GM19397 (cell line): ENCODE measurements around the gene LRBA.

Source experiments
- ATAC-seq: cut with Tn5 transposase; IDR thresholded peaks from one replicate; pipeline ENCODE4 v1.9.1; 2021; ENCODE audit warnings: mild to moderate bottlenecking, moderate library complexity; ENCODE audit not compliant: unreplicated experiment

LRBA gene

GRCh38 chr4:150314031-150314430, 701.1 kb downstream of the LRBA start:
- ATAC-seq: no peak

DNA sequence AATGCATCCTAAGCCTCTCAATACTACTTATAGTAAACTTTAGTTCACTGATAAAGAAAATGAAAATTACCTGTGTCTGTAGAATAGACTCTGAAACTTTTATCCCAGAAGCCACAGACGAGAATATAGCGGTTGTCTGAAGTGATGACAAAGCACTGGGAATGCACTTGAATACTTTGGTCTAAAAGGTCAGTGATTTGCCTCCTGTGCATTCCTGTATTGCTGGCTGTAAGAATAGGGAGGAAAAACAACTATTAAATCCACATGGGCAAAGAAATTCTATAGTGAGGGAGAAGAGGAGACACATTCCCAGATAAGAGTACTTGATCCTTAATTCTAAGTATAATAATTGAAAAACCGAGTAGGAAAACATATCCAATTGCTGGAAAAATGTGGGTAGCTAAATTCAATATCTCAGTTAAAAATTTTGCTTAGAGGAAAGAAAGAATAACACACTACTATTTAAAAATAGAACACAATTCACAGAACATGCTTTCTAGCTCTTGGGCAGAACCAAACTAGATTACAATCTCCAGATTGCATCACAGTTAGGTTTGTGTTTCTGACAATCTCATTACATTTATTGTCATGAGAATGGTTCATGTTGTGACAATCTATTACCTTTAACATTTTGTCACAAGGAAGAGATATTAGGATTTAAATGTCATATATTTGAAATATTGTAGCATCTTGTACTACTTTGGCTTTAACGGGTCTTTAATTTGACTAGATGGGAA, 704.8 kb downstream of the LRBA start:
- no peak for ATAC-seq

DNA sequence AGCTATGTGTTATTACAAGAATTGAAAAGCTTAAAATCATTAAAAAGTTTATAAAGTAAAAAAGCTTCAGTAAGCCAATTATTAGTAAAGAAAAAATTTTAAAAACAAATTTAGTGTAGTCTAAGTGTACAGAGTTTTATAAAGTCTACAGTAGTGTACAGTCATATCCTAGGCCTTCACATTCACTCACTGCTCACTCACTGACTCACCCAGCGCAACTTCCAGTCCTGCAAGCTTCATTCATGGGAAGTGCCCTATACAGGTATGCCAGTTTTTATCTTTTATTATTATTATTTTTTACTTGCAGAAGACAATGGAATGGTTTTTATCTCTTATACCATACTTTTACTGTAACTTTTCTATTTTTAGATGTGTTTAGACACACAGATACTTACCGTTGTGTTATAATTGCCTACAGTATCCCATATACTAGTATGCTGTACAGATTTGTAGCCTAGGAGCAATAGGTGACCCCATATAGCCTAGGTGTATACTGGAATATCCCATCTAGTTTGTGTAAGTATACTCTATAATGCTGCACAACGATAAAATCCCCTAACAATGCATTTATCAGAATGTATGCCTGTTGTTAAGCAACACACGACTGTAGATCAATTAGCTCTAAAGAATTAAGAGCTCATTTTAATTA, 706.1 kb downstream of the LRBA start:
- ATAC-seq: no peak

DNA sequence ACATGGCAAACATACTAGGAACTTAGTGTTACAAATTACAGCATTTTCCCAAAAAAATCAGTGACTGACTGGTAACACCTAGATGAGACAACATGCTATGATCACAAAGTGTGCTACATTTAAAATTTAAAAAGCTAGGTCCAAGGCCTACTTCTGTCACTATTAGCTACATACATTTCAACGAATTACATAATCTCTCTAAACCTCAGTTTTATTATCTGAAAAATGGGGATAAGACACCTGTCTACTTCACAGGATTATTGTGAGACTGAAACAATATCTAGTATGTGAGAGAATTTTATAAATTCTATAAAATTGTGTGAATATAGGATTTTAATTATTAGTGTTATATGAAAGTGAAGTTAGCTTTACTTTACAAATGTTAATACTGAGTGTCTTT, 708.4 kb downstream of the LRBA start:
- no peak for ATAC-seq

DNA sequence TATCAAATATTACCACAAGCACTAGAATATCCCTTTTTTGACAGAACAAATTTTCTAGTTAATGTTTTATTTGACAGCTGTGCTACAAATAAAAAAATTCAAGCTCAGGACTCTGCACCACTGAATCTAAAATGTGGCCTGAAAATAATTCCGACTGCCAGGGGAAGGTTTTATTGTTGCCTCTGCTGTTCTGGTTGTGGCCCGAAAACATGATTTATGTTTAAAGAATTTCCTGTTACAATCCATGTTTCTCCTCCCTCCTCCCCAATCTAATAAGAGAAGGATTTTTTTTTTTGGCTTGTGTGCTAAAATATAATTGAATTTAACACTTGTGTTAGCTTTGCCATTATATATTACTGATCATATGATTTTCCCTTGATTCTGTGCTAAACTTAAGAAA, 709.1 kb downstream of the LRBA start:
- ATAC-seq: no peak

- ATAC-seq: no peak
Observed at GRCh38 chr4:150302553-150302952, 712.5 kb downstream of the LRBA start.

GRCh38 chr4:150299816-150300215, 715.3 kb downstream of the LRBA start:
- no peak for ATAC-seq

GRCh38 chr4:150297861-150298474, 717.1 kb downstream of the LRBA start:
- no peak for ATAC-seq

GRCh38 chr4:150289881-150290280, 725.2 kb downstream of the LRBA start:
- ATAC-seq: no peak

DNA sequence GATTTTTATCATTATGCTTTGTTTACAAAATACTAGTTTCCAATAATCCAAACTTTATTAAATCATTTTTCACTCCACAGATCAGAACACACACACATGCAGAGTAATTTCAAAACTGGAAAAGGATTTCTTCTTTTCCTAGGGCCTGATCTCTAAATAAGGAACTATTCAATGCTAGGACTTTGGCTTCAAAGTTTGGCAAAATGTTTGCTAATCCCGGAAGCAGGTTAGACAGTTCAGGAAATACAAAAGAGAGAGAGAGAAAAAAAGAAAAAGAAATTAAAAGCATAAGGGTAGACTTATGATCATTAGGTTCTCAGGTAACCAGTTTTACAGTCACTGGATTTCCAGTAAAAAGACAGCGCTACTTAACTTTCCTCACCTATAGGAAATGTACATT, 725.9 kb downstream of the LRBA start:
- no peak for ATAC-seq

GRCh38 chr4:150286656-150287055, 728.4 kb downstream of the LRBA start:
- no peak for ATAC-seq

DNA sequence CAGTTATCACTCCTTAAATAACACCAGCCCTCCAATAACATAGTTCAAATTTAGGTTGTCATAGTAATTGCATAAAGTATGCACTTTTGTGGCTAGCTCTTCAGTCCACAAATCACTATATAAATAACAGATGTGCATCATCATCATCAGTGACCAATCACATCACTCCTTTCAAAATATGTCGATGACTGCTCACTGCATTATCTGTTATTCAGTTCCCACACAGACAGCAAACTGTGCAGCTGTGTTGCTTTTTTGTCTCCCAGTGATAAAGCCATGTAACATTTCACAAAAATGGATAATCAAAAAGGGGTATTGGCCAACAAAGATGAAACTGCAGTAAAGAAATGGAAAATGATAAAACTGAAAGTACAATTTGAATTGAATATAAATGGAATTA, 731.4 kb downstream of the LRBA start:
- no peak for ATAC-seq

DNA sequence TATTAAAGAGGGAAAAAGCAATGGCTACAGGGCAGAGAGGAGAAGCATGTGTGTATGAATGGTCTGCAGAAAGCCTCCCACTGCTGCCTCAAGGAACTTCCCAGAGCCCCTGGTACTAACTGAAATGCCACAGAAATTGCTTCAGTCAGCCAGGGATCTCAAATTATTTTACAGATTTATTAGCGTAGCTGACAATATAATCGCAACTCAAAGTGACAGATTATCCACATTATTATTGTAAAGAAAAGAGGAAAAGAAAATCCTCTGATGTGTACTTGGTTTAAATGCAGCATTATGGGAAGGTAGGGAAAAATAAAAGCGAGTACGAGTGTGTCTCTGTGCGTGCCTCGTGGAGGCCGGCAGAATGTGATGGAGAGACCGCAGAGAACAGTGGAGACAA, 734.1 kb downstream of the LRBA start:
- ATAC-seq: no peak

DNA sequence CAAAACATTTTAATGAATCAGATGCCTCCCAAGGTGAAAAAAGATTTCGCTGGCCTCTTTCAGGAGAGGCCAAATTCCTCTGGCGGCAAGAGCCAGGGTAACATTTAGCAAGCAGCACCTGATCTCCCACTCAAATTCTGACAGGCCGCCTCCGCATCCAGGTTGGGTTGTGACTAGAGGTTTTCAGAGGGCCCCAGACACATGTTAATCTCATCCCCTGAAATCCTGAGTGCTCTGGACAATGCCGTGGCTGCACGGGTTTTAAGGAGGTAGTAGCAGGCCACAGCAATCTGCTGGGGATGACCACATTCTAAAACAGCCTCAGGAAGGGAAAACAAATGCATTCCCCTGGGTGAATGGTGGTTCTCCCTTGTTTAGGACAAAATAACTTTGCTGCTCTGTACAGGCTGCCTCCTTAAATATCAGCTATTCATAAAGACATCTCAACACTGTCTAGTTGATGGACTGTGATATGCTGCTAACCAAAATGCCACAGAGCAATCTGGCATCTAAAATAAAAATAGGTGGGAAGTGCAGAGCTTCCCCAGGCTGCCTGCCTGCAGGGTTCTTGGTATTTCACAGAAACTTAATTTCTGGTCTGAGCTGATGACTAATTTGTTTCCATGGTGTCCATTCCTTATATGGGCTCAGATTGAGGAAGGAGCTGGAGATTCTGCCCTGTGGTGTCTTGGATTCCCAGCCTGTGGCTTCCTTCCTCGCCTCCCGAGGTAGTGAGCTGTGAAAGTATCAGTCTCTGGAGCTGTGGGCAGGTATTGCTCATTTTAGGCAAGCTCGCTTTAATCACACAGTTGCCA, 734.8 kb downstream of the LRBA start:
- ATAC-seq: no peak

DNA sequence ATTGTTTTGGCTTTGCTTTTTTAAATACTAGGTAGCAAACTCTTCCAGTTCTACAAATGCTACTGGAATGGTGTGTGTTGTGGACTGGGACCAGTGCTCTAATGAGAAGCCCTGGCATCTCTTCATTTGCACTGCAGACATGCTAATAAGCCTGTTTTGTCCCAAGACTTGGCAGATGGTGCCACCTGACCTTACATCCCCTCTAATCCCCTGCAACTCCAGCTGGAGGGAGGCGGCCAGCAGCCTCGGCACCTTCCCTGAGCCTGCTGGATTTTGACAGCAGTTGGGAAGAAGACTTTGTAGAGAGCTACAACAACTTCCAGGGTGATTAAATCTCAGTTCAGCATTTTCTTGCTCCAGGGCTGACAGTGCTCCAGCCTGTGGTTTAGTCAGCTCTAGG, 736.9 kb downstream of the LRBA start:
- ATAC-seq: no peak

GRCh38 chr4:150268444-150268843, 746.6 kb downstream of the LRBA start:
- ATAC-seq: no peak

- no peak for ATAC-seq
Observed at GRCh38 chr4:150265806-150266205, 749.3 kb downstream of the LRBA start.

DNA sequence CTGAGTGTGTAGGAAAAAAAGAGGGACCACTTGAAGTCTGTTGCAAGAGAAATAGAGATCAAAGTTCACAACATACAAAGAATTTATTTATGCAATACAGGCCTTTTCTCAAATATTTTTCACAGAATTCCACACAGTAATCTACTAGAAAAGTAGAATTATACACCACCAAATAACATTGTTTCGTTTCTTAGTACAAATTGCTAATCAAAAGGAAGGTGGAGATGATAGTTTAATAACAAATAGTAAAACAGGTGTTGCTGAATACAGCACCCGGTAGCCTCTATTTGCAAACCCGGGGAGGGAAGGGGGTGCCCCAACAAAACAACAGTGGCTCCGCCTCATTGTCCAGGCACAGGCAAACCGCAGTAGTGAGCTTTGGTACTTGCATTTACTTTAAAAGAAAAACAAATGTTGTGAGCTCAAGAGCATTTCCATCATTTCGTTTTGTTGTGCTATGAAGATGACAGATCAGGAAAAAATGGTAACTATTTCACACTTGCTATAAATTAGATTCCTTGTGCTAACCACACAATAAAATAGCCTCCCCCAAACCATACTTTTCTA, 750.4 kb downstream of the LRBA start:
- no peak for ATAC-seq

DNA sequence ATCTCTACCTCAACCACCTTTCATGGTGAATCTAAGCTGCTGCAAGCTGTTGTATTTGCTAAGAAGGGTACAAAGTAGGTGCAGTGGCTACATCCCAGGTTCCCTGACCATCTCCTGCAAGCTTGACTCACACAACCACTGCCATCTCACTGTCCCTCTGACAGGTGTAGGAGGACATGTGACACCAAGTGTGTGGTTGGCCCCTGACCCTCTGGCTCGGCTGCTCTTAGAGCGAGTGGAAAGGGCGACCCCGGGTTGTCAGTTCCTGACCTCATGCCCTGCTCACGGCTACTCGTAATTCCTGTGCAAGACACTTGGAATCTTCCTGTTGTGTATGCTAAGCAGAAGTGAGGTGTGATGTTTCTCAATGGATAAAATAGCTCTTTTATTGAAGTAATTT, 752.5 kb downstream of the LRBA start:
- no peak for ATAC-seq

GRCh38 chr4:150261571-150261970, 753.5 kb downstream of the LRBA start:
- ATAC-seq: no peak
